VCaP (cell line): ENCODE measurements around the gene CMBL.

ENCODE experiments used
- H3K27ac ChIP-seq: fragments of 450-650 bp; 2 replicates; pipeline ENCODE4 v1.5.1; 2017
- TF ChIP-seq, protein P1 (sequence below): fragments of 450-650 bp; conservative IDR thresholded peaks from 2 replicates; pipeline ENCODE4 v1.5.1; 2017; ENCODE audit warnings: mild to moderate bottlenecking, moderate library complexity

The CMBL gene

GRCh38 chr5:10229306-10230048 is 78.2 kb downstream of the CMBL start:
- TF ChIP-seq, protein P1, sequence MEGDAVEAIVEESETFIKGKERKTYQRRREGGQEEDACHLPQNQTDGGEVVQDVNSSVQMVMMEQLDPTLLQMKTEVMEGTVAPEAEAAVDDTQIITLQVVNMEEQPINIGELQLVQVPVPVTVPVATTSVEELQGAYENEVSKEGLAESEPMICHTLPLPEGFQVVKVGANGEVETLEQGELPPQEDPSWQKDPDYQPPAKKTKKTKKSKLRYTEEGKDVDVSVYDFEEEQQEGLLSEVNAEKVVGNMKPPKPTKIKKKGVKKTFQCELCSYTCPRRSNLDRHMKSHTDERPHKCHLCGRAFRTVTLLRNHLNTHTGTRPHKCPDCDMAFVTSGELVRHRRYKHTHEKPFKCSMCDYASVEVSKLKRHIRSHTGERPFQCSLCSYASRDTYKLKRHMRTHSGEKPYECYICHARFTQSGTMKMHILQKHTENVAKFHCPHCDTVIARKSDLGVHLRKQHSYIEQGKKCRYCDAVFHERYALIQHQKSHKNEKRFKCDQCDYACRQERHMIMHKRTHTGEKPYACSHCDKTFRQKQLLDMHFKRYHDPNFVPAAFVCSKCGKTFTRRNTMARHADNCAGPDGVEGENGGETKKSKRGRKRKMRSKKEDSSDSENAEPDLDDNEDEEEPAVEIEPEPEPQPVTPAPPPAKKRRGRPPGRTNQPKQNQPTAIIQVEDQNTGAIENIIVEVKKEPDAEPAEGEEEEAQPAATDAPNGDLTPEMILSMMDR = peak; percentile 50
- no peak overlapping the region for H3K27ac ChIP-seq

DNA sequence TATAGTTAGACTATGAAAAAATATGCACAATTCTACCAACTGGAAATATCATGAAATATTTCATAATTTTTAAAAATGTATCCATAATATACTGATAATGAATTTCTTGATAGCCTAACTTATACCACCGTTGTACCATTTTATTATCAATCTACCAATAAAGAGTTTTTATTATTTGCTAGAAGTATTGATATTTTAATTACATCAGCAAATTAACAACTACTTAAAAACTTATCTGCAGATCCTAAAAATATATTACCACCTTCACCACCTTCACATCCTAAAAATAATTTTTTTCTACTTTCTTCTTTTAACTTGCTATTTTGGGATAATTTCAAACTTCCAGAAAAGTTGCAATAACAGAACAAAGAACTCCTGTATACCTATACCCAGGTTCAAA is 79.4 kb downstream of the CMBL start:
- H3K27ac ChIP-seq = no peak overlapping the region
- TF ChIP-seq, protein P1 = no peak
